Measurements from ENCODE around the gene AOPEP. TPM values are rescaled to one million over a fixed set of nuclear protein-coding genes. Genes with fewer than 3 reads are reported as not detected.

The AOPEP gene
- total RNA-seq, 1 experiment from 2014 or later = 14.4 TPM

DNA sequence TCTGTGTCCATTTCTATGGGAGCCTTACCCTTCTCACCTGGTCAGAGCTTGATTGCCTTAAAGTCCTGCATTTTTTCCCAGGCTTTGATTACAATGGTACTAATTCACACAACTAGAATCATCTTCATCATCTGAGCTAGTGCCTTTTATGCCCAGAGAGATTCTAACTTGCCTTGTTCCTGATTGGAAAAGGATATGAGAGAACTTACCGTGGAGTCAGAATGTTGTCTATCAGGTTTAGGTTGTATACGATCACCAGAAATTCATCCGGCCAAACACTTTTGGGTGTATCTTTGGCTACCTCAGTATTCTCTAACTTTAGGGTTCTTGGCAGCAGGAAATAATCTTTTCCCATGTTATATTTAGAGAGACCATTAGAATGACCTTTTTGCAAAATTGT lies 71.7 kb downstream of the AOPEP start (continued):
- no peak for TF ChIP-seq HMGXB4 (CRISPR knock-in tag; IDR thresholded peaks at IDR 0.05)
- TF ChIP-seq ZNF317 (CRISPR knock-in tag; IDR thresholded peaks at IDR 0.05; ENCODE audit: borderline replicate concordance, low read depth) = no peak
- no peak for TF ChIP-seq CTCF (IDR thresholded peaks at IDR 0.05)
- no peak for TF ChIP-seq ATF3 (CRISPR knock-in tag; conservative IDR thresholded peaks at IDR 0.05)

GRCh38 chr9:94798708-94799107 lies 72.2 kb downstream of the AOPEP start:
- no peaks in the 10 kb centered on the region for H3K4me1 Mint-ChIP-seq
- no peak overlapping the region for H3K27ac Mint-ChIP-seq
- no peaks in the 10 kb centered on the region for H3K27me3 Mint-ChIP-seq (ENCODE audit: low read depth)
- DNase-seq (ENCODE audit: low spot score) (no peak), ATAC-seq (no peak)
- POLR2A ChIA-PET = no interaction called here
- H3K4me3 Mint-ChIP-seq = no peak overlapping the region
- CTCF ChIA-PET = no interaction called here
- H3K36me3 Mint-ChIP-seq = no peaks in the 10 kb centered on the region; the same call in 1 of the 2 replicates
- no peaks in the 10 kb centered on the region for H3K9me3 Mint-ChIP-seq
- TF ChIP-seq MXD4 (CRISPR knock-in tag; IDR thresholded peaks at IDR 0.05; ENCODE audit: borderline replicate concordance) (no peak), PREB (CRISPR knock-in tag; IDR thresholded peaks at IDR 0.05; ENCODE audit: borderline replicate concordance) (no peak), ZMAT4 (CRISPR knock-in tag; IDR thresholded peaks at IDR 0.05) (no peak), ZNF219 (CRISPR knock-in tag; IDR thresholded peaks at IDR 0.05; ENCODE audit: borderline replicate concordance) (no peak), ARID4B (CRISPR knock-in tag; IDR thresholded peaks at IDR 0.05; ENCODE audit: borderline replicate concordance) (no peak), ESRRA (CRISPR knock-in tag; IDR thresholded peaks at IDR 0.05; ENCODE audit: borderline replicate concordance) (no peak)
- TF ChIP-seq, protein P1, sequence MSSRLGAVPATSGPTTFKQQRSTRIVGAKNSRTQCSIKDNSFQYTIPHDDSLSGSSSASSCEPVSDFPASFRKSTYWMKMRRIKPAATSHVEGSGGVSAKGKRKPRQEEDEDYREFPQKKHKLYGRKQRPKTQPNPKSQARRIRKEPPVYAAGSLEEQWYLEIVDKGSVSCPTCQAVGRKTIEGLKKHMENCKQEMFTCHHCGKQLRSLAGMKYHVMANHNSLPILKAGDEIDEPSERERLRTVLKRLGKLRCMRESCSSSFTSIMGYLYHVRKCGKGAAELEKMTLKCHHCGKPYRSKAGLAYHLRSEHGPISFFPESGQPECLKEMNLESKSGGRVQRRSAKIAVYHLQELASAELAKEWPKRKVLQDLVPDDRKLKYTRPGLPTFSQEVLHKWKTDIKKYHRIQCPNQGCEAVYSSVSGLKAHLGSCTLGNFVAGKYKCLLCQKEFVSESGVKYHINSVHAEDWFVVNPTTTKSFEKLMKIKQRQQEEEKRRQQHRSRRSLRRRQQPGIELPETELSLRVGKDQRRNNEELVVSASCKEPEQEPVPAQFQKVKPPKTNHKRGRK (CRISPR knock-in tag; IDR thresholded peaks at IDR 0.05; ENCODE audit: borderline replicate concordance) = no peak
- TF ChIP-seq, protein P2, sequence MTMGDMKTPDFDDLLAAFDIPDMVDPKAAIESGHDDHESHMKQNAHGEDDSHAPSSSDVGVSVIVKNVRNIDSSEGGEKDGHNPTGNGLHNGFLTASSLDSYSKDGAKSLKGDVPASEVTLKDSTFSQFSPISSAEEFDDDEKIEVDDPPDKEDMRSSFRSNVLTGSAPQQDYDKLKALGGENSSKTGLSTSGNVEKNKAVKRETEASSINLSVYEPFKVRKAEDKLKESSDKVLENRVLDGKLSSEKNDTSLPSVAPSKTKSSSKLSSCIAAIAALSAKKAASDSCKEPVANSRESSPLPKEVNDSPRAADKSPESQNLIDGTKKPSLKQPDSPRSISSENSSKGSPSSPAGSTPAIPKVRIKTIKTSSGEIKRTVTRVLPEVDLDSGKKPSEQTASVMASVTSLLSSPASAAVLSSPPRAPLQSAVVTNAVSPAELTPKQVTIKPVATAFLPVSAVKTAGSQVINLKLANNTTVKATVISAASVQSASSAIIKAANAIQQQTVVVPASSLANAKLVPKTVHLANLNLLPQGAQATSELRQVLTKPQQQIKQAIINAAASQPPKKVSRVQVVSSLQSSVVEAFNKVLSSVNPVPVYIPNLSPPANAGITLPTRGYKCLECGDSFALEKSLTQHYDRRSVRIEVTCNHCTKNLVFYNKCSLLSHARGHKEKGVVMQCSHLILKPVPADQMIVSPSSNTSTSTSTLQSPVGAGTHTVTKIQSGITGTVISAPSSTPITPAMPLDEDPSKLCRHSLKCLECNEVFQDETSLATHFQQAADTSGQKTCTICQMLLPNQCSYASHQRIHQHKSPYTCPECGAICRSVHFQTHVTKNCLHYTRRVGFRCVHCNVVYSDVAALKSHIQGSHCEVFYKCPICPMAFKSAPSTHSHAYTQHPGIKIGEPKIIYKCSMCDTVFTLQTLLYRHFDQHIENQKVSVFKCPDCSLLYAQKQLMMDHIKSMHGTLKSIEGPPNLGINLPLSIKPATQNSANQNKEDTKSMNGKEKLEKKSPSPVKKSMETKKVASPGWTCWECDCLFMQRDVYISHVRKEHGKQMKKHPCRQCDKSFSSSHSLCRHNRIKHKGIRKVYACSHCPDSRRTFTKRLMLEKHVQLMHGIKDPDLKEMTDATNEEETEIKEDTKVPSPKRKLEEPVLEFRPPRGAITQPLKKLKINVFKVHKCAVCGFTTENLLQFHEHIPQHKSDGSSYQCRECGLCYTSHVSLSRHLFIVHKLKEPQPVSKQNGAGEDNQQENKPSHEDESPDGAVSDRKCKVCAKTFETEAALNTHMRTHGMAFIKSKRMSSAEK (CRISPR knock-in tag; IDR thresholded peaks at IDR 0.05; ENCODE audit: borderline replicate concordance) = no peak
- TF ChIP-seq, protein P3, sequence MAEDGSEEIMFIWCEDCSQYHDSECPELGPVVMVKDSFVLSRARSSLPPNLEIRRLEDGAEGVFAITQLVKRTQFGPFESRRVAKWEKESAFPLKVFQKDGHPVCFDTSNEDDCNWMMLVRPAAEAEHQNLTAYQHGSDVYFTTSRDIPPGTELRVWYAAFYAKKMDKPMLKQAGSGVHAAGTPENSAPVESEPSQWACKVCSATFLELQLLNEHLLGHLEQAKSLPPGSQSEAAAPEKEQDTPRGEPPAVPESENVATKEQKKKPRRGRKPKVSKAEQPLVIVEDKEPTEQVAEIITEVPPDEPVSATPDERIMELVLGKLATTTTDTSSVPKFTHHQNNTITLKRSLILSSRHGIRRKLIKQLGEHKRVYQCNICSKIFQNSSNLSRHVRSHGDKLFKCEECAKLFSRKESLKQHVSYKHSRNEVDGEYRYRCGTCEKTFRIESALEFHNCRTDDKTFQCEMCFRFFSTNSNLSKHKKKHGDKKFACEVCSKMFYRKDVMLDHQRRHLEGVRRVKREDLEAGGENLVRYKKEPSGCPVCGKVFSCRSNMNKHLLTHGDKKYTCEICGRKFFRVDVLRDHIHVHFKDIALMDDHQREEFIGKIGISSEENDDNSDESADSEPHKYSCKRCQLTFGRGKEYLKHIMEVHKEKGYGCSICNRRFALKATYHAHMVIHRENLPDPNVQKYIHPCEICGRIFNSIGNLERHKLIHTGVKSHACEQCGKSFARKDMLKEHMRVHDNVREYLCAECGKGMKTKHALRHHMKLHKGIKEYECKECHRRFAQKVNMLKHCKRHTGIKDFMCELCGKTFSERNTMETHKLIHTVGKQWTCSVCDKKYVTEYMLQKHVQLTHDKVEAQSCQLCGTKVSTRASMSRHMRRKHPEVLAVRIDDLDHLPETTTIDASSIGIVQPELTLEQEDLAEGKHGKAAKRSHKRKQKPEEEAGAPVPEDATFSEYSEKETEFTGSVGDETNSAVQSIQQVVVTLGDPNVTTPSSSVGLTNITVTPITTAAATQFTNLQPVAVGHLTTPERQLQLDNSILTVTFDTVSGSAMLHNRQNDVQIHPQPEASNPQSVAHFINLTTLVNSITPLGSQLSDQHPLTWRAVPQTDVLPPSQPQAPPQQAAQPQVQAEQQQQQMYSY (CRISPR knock-in tag; IDR thresholded peaks at IDR 0.05) = no peak
- TF ChIP-seq, protein P4, sequence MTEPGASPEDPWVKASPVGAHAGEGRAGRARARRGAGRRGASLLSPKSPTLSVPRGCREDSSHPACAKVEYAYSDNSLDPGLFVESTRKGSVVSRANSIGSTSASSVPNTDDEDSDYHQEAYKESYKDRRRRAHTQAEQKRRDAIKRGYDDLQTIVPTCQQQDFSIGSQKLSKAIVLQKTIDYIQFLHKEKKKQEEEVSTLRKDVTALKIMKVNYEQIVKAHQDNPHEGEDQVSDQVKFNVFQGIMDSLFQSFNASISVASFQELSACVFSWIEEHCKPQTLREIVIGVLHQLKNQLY (CRISPR knock-in tag; IDR thresholded peaks at IDR 0.05) = no peak

Measured in WTC11 (cell line).